ENCODE measurements around the gene SLC2A10.
"Not testable (repeated sequence)": the region's sequence is repeated elsewhere in the genome, so short reads cannot be mapped to it uniquely, and the experiment has no call there.

SLC2A10 gene

GRCh38 chr20:46709459-46710152 is at the start of gene SLC2A10:
Gene SLC2A10, plus strand, starts transcription at chr20:46709649. Its CDS starts 88 bp downstream, at chr20:46709737.
- DNase-seq (ENCODE audit: low read depth in 2 of 2), result no peak

- DNase-seq (ENCODE audit: low read depth in 2 of 2), result no peak
Measured at GRCh38 chr20:46660487-46660886, 49.0 kb upstream of the SLC2A10 start.

- no peak for DNase-seq (ENCODE audit: low read depth in 2 of 2)
Measured at GRCh38 chr20:46661659-46662058, 47.8 kb upstream of the SLC2A10 start.

GRCh38 chr20:46663531-46663930 is 45.9 kb upstream of the SLC2A10 start:
- DNase-seq (ENCODE audit: low read depth in 2 of 2), result no peak

- no peak for DNase-seq (ENCODE audit: low read depth in 2 of 2)
Measured at GRCh38 chr20:46665602-46666001, 43.8 kb upstream of the SLC2A10 start.

GRCh38 chr20:46666306-46666705 is 43.1 kb upstream of the SLC2A10 start:
- no peak for DNase-seq (ENCODE audit: low read depth in 2 of 2)

- DNase-seq (ENCODE audit: low read depth in 2 of 2), result no peak
Measured at GRCh38 chr20:46666818-46667515, 42.5 kb upstream of the SLC2A10 start.

- no peak for DNase-seq (ENCODE audit: low read depth in 2 of 2)
Measured at GRCh38 chr20:46670228-46670584, 39.2 kb upstream of the SLC2A10 start.

GRCh38 chr20:46670585-46671584 is 38.6 kb upstream of the SLC2A10 start:
- no peak for DNase-seq (ENCODE audit: low read depth in 2 of 2)

- no peak for DNase-seq (ENCODE audit: low read depth in 2 of 2)
Measured at GRCh38 chr20:46671866-46672542, 37.4 kb upstream of the SLC2A10 start.

- no peak for DNase-seq (ENCODE audit: low read depth in 2 of 2)
Measured at GRCh38 chr20:46672543-46673148, 36.8 kb upstream of the SLC2A10 start.

- no peak for DNase-seq (ENCODE audit: low read depth in 2 of 2)
Measured at GRCh38 chr20:46673394-46674252, 35.8 kb upstream of the SLC2A10 start.

GRCh38 chr20:46674253-46675083 is 35.0 kb upstream of the SLC2A10 start:
- DNase-seq (ENCODE audit: low read depth in 2 of 2), result no peak

- not testable (repeated sequence) for DNase-seq (ENCODE audit: low read depth in 2 of 2)
Measured at GRCh38 chr20:46676649-46677316, 32.7 kb upstream of the SLC2A10 start.

GRCh38 chr20:46677608-46678007 is 31.8 kb upstream of the SLC2A10 start:
- DNase-seq (ENCODE audit: low read depth in 2 of 2), result no peak

- DNase-seq (ENCODE audit: low read depth in 2 of 2), result no peak
Measured at GRCh38 chr20:46678516-46678915, 30.9 kb upstream of the SLC2A10 start.

GRCh38 chr20:46680684-46681031 is 28.8 kb upstream of the SLC2A10 start:
- DNase-seq (ENCODE audit: low read depth in 2 of 2), result no peak

- peak; percentile 12 to 27 for DNase-seq (ENCODE audit: low read depth in 2 of 2)
Measured at GRCh38 chr20:46681032-46681854, 28.2 kb upstream of the SLC2A10 start.
